Activated T-helper 1 cell treated with anti-CD3 and anti-CD28 coated beads, Interleukin-2, amount 50 U/mL, for 16 hours (primary cell): ENCODE data around the gene USP17L13.
"Not testable (repeated sequence)": the region's sequence is repeated elsewhere in the genome, so short reads cannot be mapped to it uniquely, and the experiment has no call there.

Source experiments
- DNase-seq, 2 donors: peaks; one replicate each; pipeline ENCODE4 v3.0.0-alpha.2; 2020; ENCODE audit warnings: low read depth in 1 of 2, low spot score in 1 of 2

USP17L13 gene, protein sequence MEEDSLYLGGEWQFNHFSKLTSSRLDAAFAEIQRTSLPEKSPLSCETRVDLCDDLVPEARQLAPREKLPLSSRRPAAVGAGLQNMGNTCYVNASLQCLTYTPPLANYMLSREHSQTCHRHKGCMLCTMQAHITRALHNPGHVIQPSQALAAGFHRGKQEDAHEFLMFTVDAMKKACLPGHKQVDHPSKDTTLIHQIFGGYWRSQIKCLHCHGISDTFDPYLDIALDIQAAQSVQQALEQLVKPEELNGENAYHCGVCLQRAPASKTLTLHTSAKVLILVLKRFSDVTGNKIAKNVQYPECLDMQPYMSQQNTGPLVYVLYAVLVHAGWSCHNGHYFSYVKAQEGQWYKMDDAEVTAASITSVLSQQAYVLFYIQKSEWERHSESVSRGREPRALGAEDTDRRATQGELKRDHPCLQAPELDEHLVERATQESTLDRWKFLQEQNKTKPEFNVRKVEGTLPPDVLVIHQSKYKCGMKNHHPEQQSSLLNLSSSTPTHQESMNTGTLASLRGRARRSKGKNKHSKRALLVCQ

DNA sequence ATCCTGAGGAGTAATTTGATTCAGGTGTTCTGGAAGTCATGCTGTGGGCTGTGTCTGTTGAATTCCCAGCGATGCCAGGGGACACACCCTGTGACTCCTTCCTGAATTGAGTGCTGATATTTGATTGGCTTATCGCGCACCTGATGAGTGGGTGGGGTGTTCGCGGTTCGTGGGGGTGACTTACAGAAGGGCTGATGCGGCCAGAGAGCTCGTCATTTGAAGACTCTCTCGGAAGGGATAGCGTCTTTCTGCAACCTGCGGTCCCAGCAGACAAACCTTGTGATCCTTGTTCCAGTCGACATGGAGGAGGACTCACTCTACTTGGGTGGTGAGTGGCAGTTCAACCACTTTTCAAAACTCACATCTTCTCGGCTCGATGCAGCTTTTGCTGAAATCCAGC, at the start of gene USP17L13:
TSS of gene USP17L13 (plus strand) at position 301 of the 400 bp plus-strand sequence. CDS start at position 301, 0 bp downstream.
- not testable (repeated sequence) for DNase-seq

- not testable (repeated sequence) for DNase-seq
These were observed 14.3 kb upstream of the USP17L13 start, which contains the start of gene USP17L10 for GRCh38 chr4:9210357-9210756. TSS of gene USP17L10 (plus strand) at chr4:9210657. CDS start at chr4:9210657, 0 bp downstream.

- not testable (repeated sequence) for DNase-seq
These were observed 10.0 kb upstream of the USP17L13 start for GRCh38 chr4:9214701-9215100.

DNA sequence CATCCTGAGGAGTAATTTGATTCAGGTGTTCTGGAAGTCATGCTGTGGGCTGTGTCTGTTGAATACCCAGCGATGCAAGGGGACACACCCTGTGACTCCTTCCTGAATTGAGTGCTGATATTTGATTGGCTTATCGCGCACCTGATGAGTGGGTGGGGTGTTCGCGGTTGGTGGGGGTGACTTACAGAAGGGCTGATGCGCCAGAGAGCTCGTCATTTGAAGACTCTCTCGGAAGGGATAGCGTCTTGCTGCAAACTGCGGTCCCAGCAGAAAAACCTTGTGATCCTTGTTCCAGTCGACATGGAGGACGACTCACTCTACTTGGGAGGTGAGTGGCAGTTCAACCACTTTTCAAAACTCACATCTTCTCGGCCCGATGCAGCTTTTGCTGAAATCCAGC, 9.6 kb upstream of the USP17L13 start, which contains the start of gene USP17L11:
TSS of gene USP17L11 (plus strand) at position 301 of the 400 bp plus-strand sequence. CDS start at position 301, 0 bp downstream.
- not testable (repeated sequence) for DNase-seq

DNA sequence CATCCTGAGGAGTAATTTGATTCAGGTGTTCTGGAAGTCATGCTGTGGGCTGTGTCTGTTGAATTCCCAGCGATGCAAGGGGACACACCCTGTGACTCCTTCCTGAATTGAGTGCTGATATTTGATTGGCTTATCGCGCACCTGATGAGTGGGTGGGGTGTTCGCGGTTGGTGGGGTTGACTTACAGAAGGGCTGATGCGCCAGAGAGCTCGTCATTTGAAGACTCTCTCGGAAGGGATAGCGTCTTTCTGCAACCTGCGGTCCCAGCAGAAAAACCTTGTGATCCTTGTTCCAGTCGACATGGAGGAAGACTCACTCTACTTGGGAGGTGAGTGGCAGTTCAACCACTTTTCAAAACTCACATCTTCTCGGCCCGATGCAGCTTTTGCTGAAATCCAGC, 4.8 kb upstream of the USP17L13 start, which contains the start of gene USP17L12:
TSS of gene USP17L12 (plus strand) at position 301 of the 400 bp plus-strand sequence. CDS start at position 301, 0 bp downstream.
- not testable (repeated sequence) for DNase-seq

DNA sequence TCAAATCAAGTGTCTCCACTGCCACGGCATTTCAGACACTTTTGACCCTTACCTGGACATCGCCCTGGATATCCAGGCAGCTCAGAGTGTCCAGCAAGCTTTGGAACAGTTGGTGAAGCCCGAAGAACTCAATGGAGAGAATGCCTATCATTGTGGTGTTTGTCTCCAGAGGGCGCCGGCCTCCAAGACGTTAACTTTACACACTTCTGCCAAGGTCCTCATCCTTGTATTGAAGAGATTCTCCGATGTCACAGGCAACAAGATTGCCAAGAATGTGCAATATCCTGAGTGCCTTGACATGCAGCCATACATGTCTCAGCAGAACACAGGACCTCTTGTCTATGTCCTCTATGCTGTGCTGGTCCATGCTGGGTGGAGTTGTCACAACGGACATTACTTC, 5.6 kb downstream of the USP17L13 start:
- not testable (repeated sequence) for DNase-seq

DNA sequence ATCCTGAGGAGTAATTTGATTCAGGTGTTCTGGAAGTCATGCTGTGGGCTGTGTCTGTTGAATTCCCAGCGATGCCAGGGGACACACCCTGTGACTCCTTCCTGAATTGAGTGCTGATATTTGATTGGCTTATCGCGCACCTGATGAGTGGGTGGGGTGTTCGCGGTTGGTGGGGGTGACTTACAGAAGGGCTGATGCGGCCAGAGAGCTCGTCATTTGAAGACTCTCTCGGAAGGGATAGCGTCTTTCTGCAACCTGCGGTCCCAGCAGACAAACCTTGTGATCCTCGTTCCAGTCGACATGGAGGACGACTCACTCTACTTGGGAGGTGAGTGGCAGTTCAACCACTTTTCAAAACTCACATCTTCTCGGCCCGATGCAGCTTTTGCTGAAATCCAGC, 9.4 kb downstream of the USP17L13 start, which contains the start of gene USP17L15:
TSS of gene USP17L15 (plus strand) at position 301 of the 400 bp plus-strand sequence. CDS start at position 301, 0 bp downstream.
- DNase-seq, result not testable (repeated sequence)

DNA sequence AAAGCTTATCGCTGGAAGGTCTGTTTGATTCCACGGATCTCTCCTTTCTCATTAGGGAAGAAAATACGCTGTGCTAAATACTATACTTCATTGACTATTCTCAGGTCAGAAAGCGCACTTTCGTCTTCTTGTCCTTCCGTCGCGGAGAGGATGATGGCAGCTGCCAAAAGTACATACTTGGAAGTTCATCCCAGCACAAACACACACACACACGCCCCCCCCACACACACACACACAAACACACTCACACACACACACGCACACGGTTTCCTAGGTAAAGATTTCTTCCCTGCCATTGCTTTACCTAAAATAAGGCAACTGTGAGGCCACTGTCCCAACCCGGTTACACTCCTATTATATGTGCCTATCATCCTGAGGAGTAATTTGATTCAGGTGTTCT, 13.8 kb downstream of the USP17L13 start:
- not testable (repeated sequence) for DNase-seq

GRCh38 chr4:9243579-9243978, 18.9 kb downstream of the USP17L13 start, which contains the start of gene USP17L17:
TSS of gene USP17L17 (plus strand) at chr4:9243879. CDS start at chr4:9243879, 0 bp downstream.
- not testable (repeated sequence) for DNase-seq

DNA sequence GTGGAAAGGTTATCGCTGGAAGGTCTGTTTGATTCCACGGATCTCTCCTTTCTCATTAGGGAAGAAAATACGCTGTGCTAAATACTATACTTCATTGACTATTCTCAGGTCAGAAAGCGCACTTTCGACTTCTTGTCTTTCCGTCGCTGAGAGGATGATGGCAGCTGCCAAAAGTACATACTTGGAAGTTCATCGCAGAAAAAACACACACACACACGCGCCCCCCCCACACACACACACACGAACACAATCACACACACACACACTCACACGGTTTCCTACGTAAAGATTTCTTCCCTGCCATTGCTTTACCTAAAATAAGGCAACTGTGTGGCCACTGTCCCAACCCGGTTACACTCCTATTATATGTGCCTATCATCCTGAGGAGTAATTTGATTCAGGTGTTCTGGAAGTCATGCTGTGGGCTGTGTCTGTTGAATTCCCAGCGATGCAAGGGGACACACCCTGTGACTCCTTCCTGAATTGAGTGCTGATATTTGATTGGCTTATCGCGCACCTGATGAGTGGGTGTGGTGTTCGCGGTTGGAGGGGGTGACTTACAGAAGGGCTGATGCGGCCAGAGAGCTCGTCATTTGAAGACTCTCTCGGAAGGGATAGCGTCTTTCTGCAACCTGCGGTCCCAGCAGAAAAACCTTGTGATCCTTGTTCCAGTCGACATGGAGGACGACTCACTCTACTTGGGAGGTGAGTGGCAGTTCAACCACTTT, 23.4 kb downstream of the USP17L13 start, which contains the start of gene USP17L18:
TSS of gene USP17L18 (plus strand) at position 678 of the 728 bp plus-strand sequence. CDS start at position 678, 0 bp downstream.
- peak in 1 of 2 donors; percentile 0 for DNase-seq

DNA sequence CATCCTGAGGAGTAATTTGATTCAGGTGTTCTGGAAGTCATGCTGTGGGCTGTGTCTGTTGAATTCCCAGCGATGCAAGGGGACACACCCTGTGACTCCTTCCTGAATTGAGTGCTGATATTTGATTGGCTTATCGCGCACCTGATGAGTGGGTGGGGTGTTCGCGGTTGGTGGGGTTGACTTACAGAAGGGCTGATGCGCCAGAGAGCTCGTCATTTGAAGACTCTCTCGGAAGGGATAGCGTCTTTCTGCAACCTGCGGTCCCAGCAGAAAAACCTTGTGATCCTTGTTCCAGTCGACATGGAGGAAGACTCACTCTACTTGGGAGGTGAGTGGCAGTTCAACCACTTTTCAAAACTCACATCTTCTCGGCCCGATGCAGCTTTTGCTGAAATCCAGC, 28.4 kb downstream of the USP17L13 start, which contains the start of gene USP17L19:
TSS of gene USP17L19 (plus strand) at position 301 of the 400 bp plus-strand sequence. CDS start at position 301, 0 bp downstream.
- DNase-seq, result not testable (repeated sequence)

GRCh38 chr4:9257824-9258223, 33.1 kb downstream of the USP17L13 start, which contains the start of gene USP17L20:
TSS of gene USP17L20 (plus strand) at chr4:9258124. CDS start at chr4:9258124, 0 bp downstream.
- not testable (repeated sequence) for DNase-seq

DNA sequence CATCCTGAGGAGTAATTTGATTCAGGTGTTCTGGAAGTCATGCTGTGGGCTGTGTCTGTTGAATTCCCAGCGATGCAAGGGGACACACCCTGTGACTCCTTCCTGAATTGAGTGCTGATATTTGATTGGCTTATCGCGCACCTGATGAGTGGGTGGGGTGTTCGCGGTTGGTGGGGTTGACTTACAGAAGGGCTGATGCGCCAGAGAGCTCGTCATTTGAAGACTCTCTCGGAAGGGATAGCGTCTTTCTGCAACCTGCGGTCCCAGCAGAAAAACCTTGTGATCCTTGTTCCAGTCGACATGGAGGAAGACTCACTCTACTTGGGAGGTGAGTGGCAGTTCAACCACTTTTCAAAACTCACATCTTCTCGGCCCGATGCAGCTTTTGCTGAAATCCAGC, 37.9 kb downstream of the USP17L13 start, which contains the start of gene USP17L21:
TSS of gene USP17L21 (plus strand) at position 301 of the 400 bp plus-strand sequence. CDS start at position 301, 0 bp downstream.
- DNase-seq, result not testable (repeated sequence)

- DNase-seq, result not testable (repeated sequence)
These were observed 42.6 kb downstream of the USP17L13 start, which contains the start of gene USP17L22 for GRCh38 chr4:9267319-9267718. TSS of gene USP17L22 (plus strand) at chr4:9267619. CDS start at chr4:9267619, 0 bp downstream.

DNA sequence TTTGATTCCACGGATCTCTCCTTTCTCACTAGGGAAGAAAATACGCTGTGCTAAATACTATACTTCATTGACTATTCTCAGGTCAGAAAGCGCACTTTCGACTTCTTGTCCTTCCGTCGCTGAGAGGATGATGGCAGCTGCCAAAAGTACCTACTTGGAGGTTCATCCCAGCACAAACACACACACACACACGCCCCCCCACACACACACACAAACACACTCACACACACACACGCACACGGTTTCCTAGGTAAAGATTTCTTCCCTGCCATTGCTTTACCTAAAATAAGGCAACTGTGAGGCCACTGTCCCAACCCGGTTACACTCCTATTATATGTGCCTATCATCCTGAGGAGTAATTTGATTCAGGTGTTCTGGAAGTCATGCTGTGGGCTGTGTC, 47.0 kb downstream of the USP17L13 start:
- DNase-seq, result peak in 1 of 2 donors; percentile 1
